IMR-90 (cell line): Measurements from ENCODE around the gene RAB11FIP3. TPM values are rescaled to one million over a fixed set of nuclear protein-coding genes. Genes with fewer than 3 reads are reported as not detected.

ENCODE experiments used
- ATAC-seq: fragments of 200-7000 bp; cut with Tn5 transposase; 2 replicates; pipeline ENCODE4 v1.9.1; 2020; ENCODE audit warnings: low read depth, mild to moderate bottlenecking, moderate library complexity
- BruUV-seq: library from RNA; stranded (reverse); fragments of 400-500 nt; replicated peaks from 2 replicates; lab custom pipeline; 2021; lab: Mats Ljungman, UMichigan
- CTCF ChIA-PET: fragments of 300-600 bp; formaldehyde crosslinking; extraction: SDS; loops from one replicate; lab custom pipeline; 2021; ENCODE audit warnings: antibody characterized with exemption; lab: Yijun Ruan, JAX
- POLR2A ChIA-PET: fragments of 300-600 bp; sonication (Branson Sonifier 250); formaldehyde crosslinking; loops from one replicate; lab custom pipeline; 2022; ENCODE audit warnings: antibody characterized with exemption; ENCODE audit not compliant: unreplicated experiment; lab: Charles Lee
- DNase-seq: peaks from one replicate; pipeline ENCODE4 v3.0.0; 2013
- H2AFZ ChIP-seq: replicated peaks from 2 replicates; pipeline ENCODE3; 2013; ENCODE audit warnings: low read length, mild to moderate bottlenecking; ENCODE audit not compliant: poor library complexity
- H2AK5ac ChIP-seq: 2 replicates; pipeline ENCODE4 v1.6.1; 2013; ENCODE audit warnings: low read depth, low read length, inconsistent platforms
- H2AK9ac ChIP-seq: replicated peaks from 2 replicates; pipeline ENCODE3; 2013; ENCODE audit warnings: mild to moderate bottlenecking, low read depth, low read length, moderate library complexity; ENCODE audit not compliant: poor library complexity
- H2BK120ac ChIP-seq: 2 replicates; pipeline ENCODE4 v1.6.1; 2013; ENCODE audit warnings: low read depth, low read length, inconsistent platforms
- H2BK15ac ChIP-seq: 3 replicates; pipeline ENCODE4 v1.6.1; 2013; ENCODE audit warnings: low read depth, low read length, inconsistent platforms
- H2BK20ac ChIP-seq: 2 replicates; pipeline ENCODE4 v1.6.1; 2013; ENCODE audit warnings: low read depth, mild to moderate bottlenecking, inconsistent platforms, low read length, moderate library complexity
- H2BK5ac ChIP-seq: 2 replicates; pipeline ENCODE4 v1.6.1; 2013; ENCODE audit warnings: mild to moderate bottlenecking, low read depth, low read length, inconsistent platforms; ENCODE audit not compliant: poor library complexity, severe bottlenecking
- H3K14ac ChIP-seq: replicated peaks from 2 replicates; pipeline ENCODE4 v1.6.1; 2013; ENCODE audit warnings: low read depth, low read length, inconsistent platforms
- H3K18ac ChIP-seq: 2 replicates; pipeline ENCODE4 v1.6.1; 2013; ENCODE audit warnings: low read depth, low read length, control low read depth
- H3K23ac ChIP-seq: 2 replicates; pipeline ENCODE4 v1.6.1; 2013; ENCODE audit warnings: low read depth, low read length, inconsistent platforms
- H3K27ac ChIP-seq: 2 replicates; pipeline ENCODE4 v1.5.1; 2013; ENCODE audit warnings: mild to moderate bottlenecking, control low read depth, low read length; ENCODE audit not compliant: insufficient read depth
- H3K27me3 ChIP-seq: 2 replicates; pipeline ENCODE4 v1.6.1; 2013; ENCODE audit warnings: low read length; ENCODE audit not compliant: control insufficient read depth, insufficient read depth
- H3K36me3 ChIP-seq: 2 replicates; pipeline ENCODE4 v1.6.1; 2013; ENCODE audit warnings: low read length, mixed read lengths; ENCODE audit not compliant: control insufficient read depth, insufficient read depth
- H3K4ac ChIP-seq: 2 replicates; pipeline ENCODE4 v1.6.1; 2013; ENCODE audit warnings: low read depth, low read length, inconsistent platforms
- H3K4me1 ChIP-seq: 2 replicates; pipeline ENCODE4 v1.6.1; 2013; ENCODE audit warnings: low read length, mixed read lengths; ENCODE audit not compliant: control insufficient read depth, insufficient read depth
- H3K4me2 ChIP-seq: 2 replicates; pipeline ENCODE4 v1.6.1; 2013; ENCODE audit warnings: low read depth, mild to moderate bottlenecking, control low read depth, low read length, moderate library complexity
- H3K4me3 ChIP-seq: 2 replicates; pipeline ENCODE4 v1.5.1; 2013; ENCODE audit warnings: low read depth, mild to moderate bottlenecking, control low read depth, low read length, moderate library complexity; ENCODE audit not compliant: insufficient read depth
- H3K56ac ChIP-seq: 2 replicates; pipeline ENCODE4 v1.6.1; 2013; ENCODE audit warnings: low read length, inconsistent platforms; ENCODE audit not compliant: insufficient read depth; ENCODE audit errors: extremely low read depth
- H3K79me1 ChIP-seq, 2 experiments: 2 replicates each; pipeline ENCODE4 v1.6.1; 2013; ENCODE audit warnings: low read length in 2 of 2, inconsistent platforms in 1 of 2, low read depth in 1 of 2
- H3K9ac ChIP-seq: 2 replicates; pipeline ENCODE4 v1.6.1; 2013; ENCODE audit warnings: low read depth, low read length, control low read depth
- H3K9me1 ChIP-seq: 2 replicates; pipeline ENCODE4 v1.6.1; 2013; ENCODE audit warnings: low read length, inconsistent platforms; ENCODE audit not compliant: insufficient read depth
- H3K9me3 ChIP-seq: 2 replicates; pipeline ENCODE4 v1.6.1; 2013; ENCODE audit warnings: low read length; ENCODE audit not compliant: control insufficient read depth, insufficient read depth
- H4K20me1 ChIP-seq: 2 replicates; pipeline ENCODE4 v1.6.1; 2013; ENCODE audit warnings: low read length, inconsistent platforms; ENCODE audit not compliant: insufficient read depth
- H4K5ac ChIP-seq: 2 replicates; pipeline ENCODE4 v1.6.1; 2013; ENCODE audit warnings: mild to moderate bottlenecking, low read depth, low read length, control low read depth
- H4K8ac ChIP-seq, 2 experiments: 2 replicates each; pipeline ENCODE4 v1.6.1; 2013; ENCODE audit warnings: low read depth in 2 of 2, low read length in 2 of 2, control low read depth in 1 of 2, inconsistent platforms in 1 of 2
- H4K91ac ChIP-seq: 2 replicates; pipeline ENCODE4 v1.6.1; 2013; ENCODE audit warnings: low read depth, low read length, inconsistent platforms; ENCODE audit not compliant: insufficient read depth
- BHLHE40 ChIP-seq: fragments of 150-350 bp; IDR thresholded peaks from 2 replicates; pipeline ENCODE4 v1.6.1; 2016; ENCODE audit warnings: mild to moderate bottlenecking, low read depth, low read length
- CEBPB ChIP-seq: IDR thresholded peaks from 2 replicates; pipeline ENCODE4 v1.6.1; 2012; ENCODE audit warnings: low read depth, low read length, improper control_type of control experiment
- CHD1 ChIP-seq: IDR thresholded peaks from 2 replicates; pipeline ENCODE4 v1.6.1; 2012; ENCODE audit warnings: low read depth, low read length, improper control_type of control experiment
- ELK1 ChIP-seq: fragments of 150-350 bp; IDR thresholded peaks from 2 replicates; pipeline ENCODE4 v1.6.1; 2016; ENCODE audit warnings: low read depth, mild to moderate bottlenecking, low read length, moderate library complexity, borderline replicate concordance
- FOS ChIP-seq: fragments of 150-350 bp; IDR thresholded peaks from 2 replicates; pipeline ENCODE4 v1.6.1; 2016; ENCODE audit warnings: low read depth, low read length
- MAFK ChIP-seq: IDR thresholded peaks from 2 replicates; pipeline ENCODE4 v1.6.1; 2012; ENCODE audit warnings: low read depth, low read length, improper control_type of control experiment
- MAZ ChIP-seq: IDR thresholded peaks from 2 replicates; pipeline ENCODE4 v1.6.1; 2012; ENCODE audit warnings: low read depth, mild to moderate bottlenecking, low read length, improper control_type of control experiment, moderate library complexity, borderline replicate concordance
- MXI1 ChIP-seq: IDR thresholded peaks from 2 replicates; pipeline ENCODE4 v1.6.1; 2012; ENCODE audit warnings: low read depth, mild to moderate bottlenecking, low read length, moderate library complexity, borderline replicate concordance
- NFE2L2 ChIP-seq: fragments of 150-350 bp; IDR thresholded peaks from 2 replicates; pipeline ENCODE4 v1.6.1; 2016; ENCODE audit warnings: low read depth, mild to moderate bottlenecking, low read length
- POLR2A ChIP-seq: IDR thresholded peaks from 2 replicates; pipeline ENCODE4 v1.6.1; 2012; ENCODE audit warnings: mild to moderate bottlenecking, low read depth, low read length
- RAD21 ChIP-seq: IDR thresholded peaks from 2 replicates; pipeline ENCODE4 v1.6.1; 2012; ENCODE audit warnings: low read length, improper control_type of control experiment
- RCOR1 ChIP-seq: IDR thresholded peaks from 2 replicates; pipeline ENCODE4 v1.6.1; 2012; ENCODE audit warnings: mild to moderate bottlenecking, low read length, improper control_type of control experiment; ENCODE audit not compliant: insufficient replicate concordance
- RFX5 ChIP-seq: IDR thresholded peaks from 2 replicates; pipeline ENCODE4 v1.8.0; 2012; ENCODE audit warnings: low read depth, mild to moderate bottlenecking, low read length, moderate library complexity
- SMC3 ChIP-seq: fragments of 150-350 bp; IDR thresholded peaks from 2 replicates; pipeline ENCODE4 v1.6.1; 2016; ENCODE audit warnings: low read depth, mild to moderate bottlenecking, antibody characterized with exemption, low read length, moderate library complexity
- USF2 ChIP-seq: fragments of 150-350 bp; IDR thresholded peaks from 2 replicates; pipeline ENCODE4 v1.6.1; 2017; ENCODE audit warnings: mild to moderate bottlenecking, antibody characterized with exemption, low read length, low read depth
- WGBS, 2 experiments: methylation state at CpG; one replicate each; pipeline versions ENCODE4 v1.1.5 to v1.1.7; 2013; ENCODE audit warnings: missing lambda C conversion rate in 2 of 2; ENCODE audit not compliant: insufficient read length in 1 of 2; ENCODE audit errors: extremely low coverage in 2 of 2; 5-methylcytosine and 5-hydroxymethylcytosine counted together
- dilution Hi-C: fragments of 300-500 bp; cut with HindIII; formaldehyde crosslinking; loops from one replicate; pipeline ENCODE4 v1.14.3; 2018; ENCODE audit warnings: low sequenced_read_pairs; ENCODE audit not compliant: unreplicated experiment
- in situ Hi-C: fragments of 300-500 bp; cut with MboI; formaldehyde crosslinking; loops from 3 replicates; pipeline ENCODE4 v1.14.3; 2019; ENCODE audit warnings: low sequenced_read_pairs, inconsistent platforms, mixed read lengths
- intact Hi-C: fragments of 100-400 bp; cut with micrococcal nuclease; formaldehyde crosslinking; loops from 2 replicates; pipeline ENCODE4 v1.10.0; 2022
- polyA plus RNA-seq, 3 experiments: library from polyadenylated mRNA; depleted of rRNA; stranded (reverse); fragments of >200 nt; gene quantifications; 2 replicates each; pipeline ENCODE4 v1.2.3, GENCODE V29; 2012; ENCODE audit warnings: low replicate concordance in 1 of 3
- total RNA-seq: library from RNA; depleted of rRNA; stranded (reverse); fragments of >200 nt; gene quantifications from 2 replicates; pipeline ENCODE4 v1.2.3, GENCODE V29; 2012
- TF ChIP-seq, protein P1 (sequence below): conservative IDR thresholded peaks from 2 replicates; pipeline ENCODE4 v1.5.1; 2012; ENCODE audit warnings: mild to moderate bottlenecking, low read depth, low read length, improper control_type of control experiment

RAB11FIP3 gene
- total and polyA plus RNA-seq, 2 of the 4 experiments (the other 2 are of a cell fraction): 7.5 to 22.5 TPM

DNA sequence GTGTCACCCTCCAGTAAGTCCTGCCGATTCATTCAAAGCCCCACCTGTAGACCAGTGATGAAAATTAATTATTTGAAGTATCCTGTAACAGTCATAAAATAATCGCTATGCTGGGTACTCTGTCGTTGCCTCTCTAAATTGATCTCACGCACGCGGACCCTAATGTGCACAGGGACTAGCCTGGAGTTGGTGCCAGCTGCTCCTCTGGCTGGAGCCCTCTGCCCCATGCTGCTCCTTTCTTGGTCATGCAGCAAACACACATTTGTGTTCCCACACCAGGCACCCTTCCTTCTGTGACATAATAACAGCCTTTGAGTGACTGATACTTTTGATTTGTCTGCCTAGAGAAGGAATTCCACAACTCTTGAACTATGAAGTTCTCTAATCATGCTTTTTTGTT is 16.0 kb downstream of the RAB11FIP3 start:
- Histone ChIP-seq H3K9me3 (no peaks in the 10 kb centered on the region), H2BK5ac (no peak overlapping the region), H3K27ac (no peak overlapping the region), H3K14ac (no peak overlapping the region), H3K23ac (no peak overlapping the region), H3K4me1 (no peaks in the 10 kb centered on the region), H2BK20ac (no peak overlapping the region), H3K4me2 (no peak overlapping the region), H3K18ac (no peak overlapping the region), H4K91ac (no peak overlapping the region), H3K79me1 (peaks cover 34 to 81% of the 10 kb centered on the region in 2 experiments), H2AK9ac (no peak overlapping the region), H3K4me3 (no peak overlapping the region), H3K36me3 (0 out of 2 replicates have a peak, but pooled peaks cover 3% of the 10 kb centered on the region), H3K27me3 (no peaks in the 10 kb centered on the region), H4K5ac (no peak overlapping the region), H3K9me1 (peaks cover 22% of the 10 kb centered on the region), H2AFZ (no peak overlapping the region), H2AK5ac (no peak overlapping the region), H2BK120ac (no peak overlapping the region), H2BK15ac (no peak overlapping the region), H3K9ac (no peak overlapping the region), H3K56ac (no peak overlapping the region), H4K20me1 (peaks cover 60% of the 10 kb centered on the region), H3K4ac (no peak overlapping the region), H4K8ac (no peak overlapping the region)
- DNase-seq (no peak), ATAC-seq (no peak)
- in situ Hi-C loops (no loop called here), intact Hi-C loops (no loop called here), dilution Hi-C loops (no loop called here)
- POLR2A ChIA-PET: no interaction called here
- BruUV-seq: no TSS peak
- CTCF ChIA-PET: no interaction called here
- no CpG with 5 or more reads among the region's 6 CpGs for WGBS, 2 experiments
- TF ChIP-seq MAZ: no peak
- TF ChIP-seq, protein P1, sequence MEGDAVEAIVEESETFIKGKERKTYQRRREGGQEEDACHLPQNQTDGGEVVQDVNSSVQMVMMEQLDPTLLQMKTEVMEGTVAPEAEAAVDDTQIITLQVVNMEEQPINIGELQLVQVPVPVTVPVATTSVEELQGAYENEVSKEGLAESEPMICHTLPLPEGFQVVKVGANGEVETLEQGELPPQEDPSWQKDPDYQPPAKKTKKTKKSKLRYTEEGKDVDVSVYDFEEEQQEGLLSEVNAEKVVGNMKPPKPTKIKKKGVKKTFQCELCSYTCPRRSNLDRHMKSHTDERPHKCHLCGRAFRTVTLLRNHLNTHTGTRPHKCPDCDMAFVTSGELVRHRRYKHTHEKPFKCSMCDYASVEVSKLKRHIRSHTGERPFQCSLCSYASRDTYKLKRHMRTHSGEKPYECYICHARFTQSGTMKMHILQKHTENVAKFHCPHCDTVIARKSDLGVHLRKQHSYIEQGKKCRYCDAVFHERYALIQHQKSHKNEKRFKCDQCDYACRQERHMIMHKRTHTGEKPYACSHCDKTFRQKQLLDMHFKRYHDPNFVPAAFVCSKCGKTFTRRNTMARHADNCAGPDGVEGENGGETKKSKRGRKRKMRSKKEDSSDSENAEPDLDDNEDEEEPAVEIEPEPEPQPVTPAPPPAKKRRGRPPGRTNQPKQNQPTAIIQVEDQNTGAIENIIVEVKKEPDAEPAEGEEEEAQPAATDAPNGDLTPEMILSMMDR: no peak
- no peak for TF ChIP-seq BHLHE40
- TF ChIP-seq SMC3: no peak
- no peak for TF ChIP-seq POLR2A
- TF ChIP-seq CEBPB: no peak
- TF ChIP-seq MXI1: no peak
- TF ChIP-seq CHD1: no peak
- no peak for TF ChIP-seq RCOR1
- TF ChIP-seq RFX5: no peak
- TF ChIP-seq RAD21: no peak
- TF ChIP-seq MAFK: no peak
- TF ChIP-seq ELK1: no peak
- no peak for TF ChIP-seq USF2
- TF ChIP-seq NFE2L2: no peak
- no peak for TF ChIP-seq FOS
